Retinal pigment epithelial cell (primary cell): ENCODE results near the gene CDC7.
A peak's percentile ranks its signal among the peaks of the same experiment; 100 is the strongest.

Source experiments
- DNase-seq: peaks from one replicate; pipeline ENCODE4 v3.0.0-alpha.2; 2010; ENCODE audit warnings: low read depth
- H3K4me3 ChIP-seq: 2 replicates; pipeline ENCODE4 v1.5.1; 2011; ENCODE audit warnings: mild to moderate bottlenecking, low read length, control low read depth, moderate library complexity
- CTCF ChIP-seq: conservative IDR thresholded peaks from 2 replicates; pipeline ENCODE4 v1.5.1; 2011; ENCODE audit warnings: low read depth, low read length, control low read depth, inconsistent platforms

The CDC7 gene

GRCh38 chr1:91523482-91523881, 22.8 kb downstream of the CDC7 start:
- DNase-seq: peak; percentile 29
- H3K4me3 ChIP-seq: no peak overlapping the region
- no peak for TF ChIP-seq CTCF

- peak; percentile 44 for DNase-seq
- no peak overlapping the region for H3K4me3 ChIP-seq
- no peak for TF ChIP-seq CTCF
Observed at GRCh38 chr1:91526496-91526895, 25.8 kb downstream of the CDC7 start.

- H3K4me3 ChIP-seq: no peak overlapping the region
- TF ChIP-seq CTCF: no peak
- no peak for DNase-seq
Observed at GRCh38 chr1:91527266-91527765, 26.7 kb downstream of the CDC7 start.

- no peak for TF ChIP-seq CTCF
- DNase-seq: no peak
- H3K4me3 ChIP-seq: no peak overlapping the region
Observed at GRCh38 chr1:91527781-91528180, 27.1 kb downstream of the CDC7 start.

- TF ChIP-seq CTCF: peak; percentile 14
- no peak overlapping the region for H3K4me3 ChIP-seq
- no peak for DNase-seq
Observed at GRCh38 chr1:91529856-91530255, 29.2 kb downstream of the CDC7 start.

- H3K4me3 ChIP-seq: no peak overlapping the region
- no peak for DNase-seq
- no peak for TF ChIP-seq CTCF
Observed at GRCh38 chr1:91533361-91534024, 32.8 kb downstream of the CDC7 start.

GRCh38 chr1:91535441-91535840, 34.8 kb downstream of the CDC7 start:
- no peak for DNase-seq
- no peak overlapping the region for H3K4me3 ChIP-seq
- no peak for TF ChIP-seq CTCF
